GM23248 (cell line): ENCODE data around the gene MDM1.

ENCODE experiments used
- EZH2 ChIP-seq: fragments of 200-600 bp; sonication (generic); IDR thresholded peaks from 2 replicates; pipeline ENCODE4 v1.6.1; 2018; ENCODE audit warnings: antibody characterized with exemption, mild to moderate bottlenecking; ENCODE audit not compliant: insufficient read depth, poor library complexity, severe bottlenecking
- EZH2phosphoT487 ChIP-seq: fragments of 200-600 bp; sonication (generic); IDR thresholded peaks from 2 replicates; pipeline ENCODE4 v1.6.1; 2018; ENCODE audit warnings: antibody characterized with exemption, moderate library complexity, mild to moderate bottlenecking, low read depth; ENCODE audit not compliant: insufficient read depth

GRCh38 chr12:68290126-68290525 lies 42.0 kb downstream of the MDM1 start:
- TF ChIP-seq EZH2 = no peak
- no peak for TF ChIP-seq EZH2phosphoT487
